ENCODE measurements around the gene LIMD2.

LIMD2 gene

GRCh38 chr17:63679214-63679613, 20.7 kb downstream of the LIMD2 start:
- no peak for DNase-seq

- no peak for DNase-seq
Observed at GRCh38 chr17:63676584-63676983, 23.3 kb downstream of the LIMD2 start.

GRCh38 chr17:63675607-63676546, 24.0 kb downstream of the LIMD2 start:
- no peak for DNase-seq

- DNase-seq: no peak
Observed at GRCh38 chr17:63675231-63675606, 24.7 kb downstream of the LIMD2 start.

- DNase-seq: no peak
Observed at GRCh38 chr17:63672856-63673255, 27.1 kb downstream of the LIMD2 start.

GRCh38 chr17:63665527-63666214, 34.3 kb downstream of the LIMD2 start:
- DNase-seq: no peak

GRCh38 chr17:63659850-63660249, 40.1 kb downstream of the LIMD2 start:
- no peak for DNase-seq

- no peak for DNase-seq
Observed at GRCh38 chr17:63658366-63658765, 41.6 kb downstream of the LIMD2 start.

- no peak for DNase-seq
Observed at GRCh38 chr17:63657786-63658185, 42.1 kb downstream of the LIMD2 start.

GRCh38 chr17:63653050-63653449, 46.9 kb downstream of the LIMD2 start:
- no peak for DNase-seq

- no peak for DNase-seq
Observed at GRCh38 chr17:63652106-63652505, 47.8 kb downstream of the LIMD2 start.

GRCh38 chr17:63649813-63650212, 50.1 kb downstream of the LIMD2 start:
- no peak for DNase-seq

- DNase-seq: no peak
Observed at GRCh38 chr17:63647936-63648335, 52.0 kb downstream of the LIMD2 start.

- no peak for DNase-seq
Observed at GRCh38 chr17:63647065-63647725, 52.7 kb downstream of the LIMD2 start.

GRCh38 chr17:63646488-63646806, 53.5 kb downstream of the LIMD2 start:
- DNase-seq: no peak
